OCI-LY3 (cell line): Measurements from ENCODE around the gene SRRM5.

Experiments used
- H2AFZ ChIP-seq: fragments of 200-600, 300-600 bp; shearing (Covaris generic); 2 replicates; pipeline ENCODE4 v1.6.0; 2014; ENCODE audit warnings: antibody characterized with exemption, low read depth, low read length
- H3K27ac ChIP-seq: fragments of 200-600, 300-600 bp; sonication (generic); 2 replicates; pipeline ENCODE4 v1.5.1; 2014; ENCODE audit warnings: mild to moderate bottlenecking, low read length, moderate library complexity, mixed read lengths
- H3K27me3 ChIP-seq: fragments of 200-600, 300-600 bp; sonication (generic); 2 replicates; pipeline ENCODE4 v1.6.1; 2014; ENCODE audit warnings: low read depth, low read length, mixed read lengths
- H3K36me3 ChIP-seq: fragments of 200-600, 300-600 bp; sonication (generic); replicated peaks from 2 replicates; pipeline ENCODE3; 2014; ENCODE audit warnings: low read depth, low read length, mixed read lengths
- H3K4me1 ChIP-seq: fragments of 300-600, 200-600 bp; sonication (generic); 2 replicates; pipeline ENCODE4 v1.6.1; 2014; ENCODE audit warnings: low read length, mixed read lengths
- H3K4me2 ChIP-seq: fragments of 200-600, 300-600 bp; sonication (generic); 2 replicates; pipeline ENCODE4 v1.6.1; 2014; ENCODE audit warnings: low read length, mixed read lengths
- H3K4me3 ChIP-seq: fragments of 300-600, 200-600 bp; sonication (generic); 2 replicates; pipeline ENCODE4 v1.5.1; 2014; ENCODE audit warnings: antibody characterized with exemption, mild to moderate bottlenecking, low read length, moderate library complexity
- H3K79me2 ChIP-seq: fragments of 300-600, 200-600 bp; shearing (Covaris generic); 2 replicates; pipeline ENCODE4 v1.6.1; 2014; ENCODE audit warnings: mild to moderate bottlenecking, low read length, mixed read lengths
- H3K9ac ChIP-seq: fragments of 300-600, 200-600 bp; shearing (Covaris generic); 2 replicates; pipeline ENCODE4 v1.6.0; 2014; ENCODE audit warnings: mild to moderate bottlenecking, low read length, moderate library complexity
- H3K9me3 ChIP-seq: fragments of 200-600, 300-600 bp; shearing (Covaris generic); 2 replicates; pipeline ENCODE4 v1.6.1; 2014; ENCODE audit warnings: low read length, mixed read lengths; ENCODE audit not compliant: insufficient read depth
- H4K20me1 ChIP-seq: fragments of 200-600, 300-600 bp; sonication (generic); 2 replicates; pipeline ENCODE4 v1.6.1; 2016; ENCODE audit warnings: low read length, mixed read lengths; ENCODE audit not compliant: insufficient read depth
- CTCF ChIP-seq: fragments of 200-600, 300-600 bp; sonication (generic); IDR thresholded peaks from 2 replicates; pipeline ENCODE4 v1.5.1; 2014; ENCODE audit warnings: antibody characterized with exemption, low read length, low read depth
- EZH2phosphoT487 ChIP-seq: fragments of 200-600 bp; shearing (Covaris generic); IDR thresholded peaks from 2 replicates; pipeline ENCODE4 v1.6.1; 2018; ENCODE audit warnings: antibody characterized with exemption, mixed run types, low read depth

Gene SRRM5

GRCh38 chr19:43626838-43627237, 14.9 kb downstream of the SRRM5 start:
- TF ChIP-seq EZH2phosphoT487 (no peak), CTCF (no peak)
- H3K4me3 ChIP-seq = no peak overlapping the region
- no peaks in the 10 kb centered on the region for H3K36me3 ChIP-seq
- H3K27ac ChIP-seq = no peak overlapping the region
- H3K4me1 ChIP-seq = no peaks in the 10 kb centered on the region
- H3K4me2 ChIP-seq = no peak overlapping the region
- no peak overlapping the region for H2AFZ ChIP-seq
- H3K79me2 ChIP-seq = no peaks in the 10 kb centered on the region
- H4K20me1 ChIP-seq = no peaks in the 10 kb centered on the region
- H3K9ac ChIP-seq = no peak overlapping the region
- H3K27me3 ChIP-seq = no peaks in the 10 kb centered on the region
- H3K9me3 ChIP-seq = no peaks in the 10 kb centered on the region

GRCh38 chr19:43628646-43629326, 16.9 kb downstream of the SRRM5 start:
- no peak for TF ChIP-seq CTCF
- TF ChIP-seq EZH2phosphoT487 = no peak
- no peak overlapping the region for H2AFZ ChIP-seq
- H3K4me2 ChIP-seq = no peak overlapping the region
- no peaks in the 10 kb centered on the region for H3K9me3 ChIP-seq
- no peaks in the 10 kb centered on the region for H4K20me1 ChIP-seq
- H3K27me3 ChIP-seq = no peaks in the 10 kb centered on the region
- H3K4me1 ChIP-seq = no peaks in the 10 kb centered on the region
- no peak overlapping the region for H3K4me3 ChIP-seq
- no peak overlapping the region for H3K9ac ChIP-seq
- no peaks in the 10 kb centered on the region for H3K36me3 ChIP-seq
- no peak overlapping the region for H3K27ac ChIP-seq
- no peaks in the 10 kb centered on the region for H3K79me2 ChIP-seq

GRCh38 chr19:43631491-43631890, 19.6 kb downstream of the SRRM5 start:
- no peaks in the 10 kb centered on the region for H3K4me1 ChIP-seq
- no peak overlapping the region for H3K4me3 ChIP-seq
- no peaks in the 10 kb centered on the region for H4K20me1 ChIP-seq
- no peak overlapping the region for H3K4me2 ChIP-seq
- TF ChIP-seq CTCF (no peak), EZH2phosphoT487 (no peak)
- no peaks in the 10 kb centered on the region for H3K36me3 ChIP-seq
- no peak overlapping the region for H3K27ac ChIP-seq
- H3K9ac ChIP-seq = no peak overlapping the region
- no peak overlapping the region for H2AFZ ChIP-seq
- H3K27me3 ChIP-seq = no peaks in the 10 kb centered on the region; the same call in 1 of the 2 replicates
- H3K79me2 ChIP-seq = no peaks in the 10 kb centered on the region
- H3K9me3 ChIP-seq = no peaks in the 10 kb centered on the region

- TF ChIP-seq CTCF = no peak
- no peak for TF ChIP-seq EZH2phosphoT487
- Histone ChIP-seq H3K4me1 (peaks cover 3% of the 10 kb centered on the region), H3K27me3 (no peaks in the 10 kb centered on the region; the same call in 1 of the 2 replicates), H3K27ac (no peak overlapping the region), H3K4me3 (no peak overlapping the region), H3K36me3 (no peaks in the 10 kb centered on the region), H3K9ac (no peak overlapping the region), H3K9me3 (no peaks in the 10 kb centered on the region), H2AFZ (no peak overlapping the region), H4K20me1 (no peaks in the 10 kb centered on the region), H3K79me2 (no peaks in the 10 kb centered on the region), H3K4me2 (no peak overlapping the region)
Observed at GRCh38 chr19:43633520-43633919, 21.6 kb downstream of the SRRM5 start.
